A549 (cell line): ENCODE results near the gene ACP4. TPM values are rescaled to one million over a fixed set of nuclear protein-coding genes. Genes with fewer than 3 reads are reported as not detected.

Source experiments
- ATAC-seq, 2 experiments: fragments of 200-7000 bp in 1 of 2; fragments of >200 bp in 1 of 2; cut with Nextera tagmentation in 1 of 2; cut with Tn5 transposase in 1 of 2; 3 replicates each; pipeline versions ENCODE4 v1.8.0 to v1.9.1; 2018 to 2020; ENCODE audit warnings: mild to moderate bottlenecking in 1 of 2, moderate library complexity in 1 of 2
- CTCF ChIA-PET: fragments of 300-600 bp; sonication (Branson Sonifier 250); formaldehyde crosslinking; extraction: SDS; loops from one replicate; lab custom pipeline; 2021; ENCODE audit warnings: antibody characterized with exemption, inconsistent platforms; lab: Yijun Ruan, JAX
- POLR2A ChIA-PET: fragments of 350-600 bp; formaldehyde crosslinking; extraction: SDS; loops from one replicate; lab custom pipeline; 2021; ENCODE audit warnings: antibody characterized with exemption, inconsistent platforms; lab: Yijun Ruan, JAX
- DNase-seq, 2 experiments: peaks; one replicate each; pipeline versions ENCODE4 v3.0.0 to v3.0.0-alpha.2; 2011 to 2016; ENCODE audit warnings: low read depth in 1 of 2, low spot score in 1 of 2
- FAIRE-seq: peaks from 2 replicates; lab custom pipeline; 2011; peaks lifted over from hg19 to GRCh38; lab: Jason Lieb, UNC
- H3K27ac ChIP-seq, 2 experiments: fragments of >200 bp; sonication (Bioruptor Twin); formaldehyde crosslinking; 3 replicates each; pipeline ENCODE4 v1.5.1; 2016 to 2017
- H3K4me1 ChIP-seq: fragments of >200 bp; sonication (Bioruptor Twin); formaldehyde crosslinking; 3 replicates; pipeline ENCODE4 v1.6.1; 2016
- H3K4me2 ChIP-seq: fragments of >200 bp; sonication (Bioruptor Twin); formaldehyde crosslinking; 3 replicates; pipeline ENCODE4 v1.6.1; 2016
- H3K4me3 ChIP-seq: fragments of >200 bp; sonication (Bioruptor Twin); formaldehyde crosslinking; 3 replicates; pipeline ENCODE4 v1.5.1; 2016
- H3K9me3 ChIP-seq: fragments of >200 bp; sonication (Bioruptor Twin); formaldehyde crosslinking; 3 replicates; pipeline ENCODE4 v1.6.1; 2016
- BCL3 ChIP-seq: fragments of >200 bp; sonication (Bioruptor Twin); formaldehyde crosslinking; IDR thresholded peaks from 3 replicates; pipeline ENCODE4 v1.6.1; 2016
- BHLHE40 ChIP-seq: IDR thresholded peaks from 2 replicates; pipeline ENCODE4 v1.6.1; 2012; ENCODE audit warnings: low read depth, low read length, inconsistent platforms
- CHD2 ChIP-seq: fragments of 150-350 bp; IDR thresholded peaks from 2 replicates; pipeline ENCODE4 v1.6.1; 2014; ENCODE audit warnings: low read length; ENCODE audit not compliant: partially characterized antibody
- CHD4 ChIP-seq: fragments of 200-600 bp; sonication (generic); IDR thresholded peaks from 2 replicates; pipeline ENCODE4 v1.6.1; 2016; ENCODE audit warnings: antibody characterized with exemption, mild to moderate bottlenecking, borderline replicate concordance
- ESRRA ChIP-seq: fragments of 150-350 bp; IDR thresholded peaks from 2 replicates; pipeline ENCODE4 v1.6.1; 2014; ENCODE audit warnings: mild to moderate bottlenecking, low read length, borderline replicate concordance
- FOSB ChIP-seq: fragments of 250-450 bp; sonication (Bioruptor Pico); IDR thresholded peaks from 2 replicates; pipeline ENCODE4 v1.5.0; 2020; ENCODE audit warnings: mild to moderate bottlenecking, moderate library complexity
- FOSL2 ChIP-seq, 2 experiments: fragments of 450-650 bp in 1 of 2; fragments of >200 bp in 1 of 2; sonication (Bioruptor Twin) in 1 of 2; formaldehyde crosslinking; IDR thresholded peaks; 2 replicates each; pipeline versions ENCODE4 v1.5.0 to v1.6.1; 2016 to 2020; ENCODE audit warnings: mild to moderate bottlenecking in 1 of 2, moderate library complexity in 1 of 2
- HMGXB4 ChIP-seq: fragments of 250-450 bp; sonication (Bioruptor Pico); IDR thresholded peaks from 2 replicates; pipeline ENCODE4 v1.5.0; 2021; ENCODE audit warnings: mild to moderate bottlenecking, moderate library complexity, borderline replicate concordance
- JUNB ChIP-seq: fragments of >200 bp; sonication (Bioruptor Twin); formaldehyde crosslinking; IDR thresholded peaks from 2 replicates; pipeline ENCODE4 v1.6.1; 2016
- KDM5A ChIP-seq: fragments of 200-600 bp; sonication (generic); IDR thresholded peaks from 2 replicates; pipeline ENCODE4 v1.6.1; 2016; ENCODE audit warnings: antibody characterized with exemption, mild to moderate bottlenecking
- MYC ChIP-seq: IDR thresholded peaks from 2 replicates; pipeline ENCODE4 v1.6.1; 2012; ENCODE audit warnings: mild to moderate bottlenecking, inconsistent platforms, low read length, improper control_type of control experiment, borderline replicate concordance
- NPAS2 ChIP-seq: fragments of 250-450 bp; sonication (Bioruptor Pico); IDR thresholded peaks from 2 replicates; pipeline ENCODE4 v1.8.0; 2022; ENCODE audit warnings: mild to moderate bottlenecking, moderate library complexity, borderline replicate concordance
- NR3C1 ChIP-seq: fragments of >200 bp; sonication (Bioruptor Twin); formaldehyde crosslinking; IDR thresholded peaks from 3 replicates; pipeline ENCODE4 v1.6.1; 2017
- POLR2AphosphoS2 ChIP-seq: conservative IDR thresholded peaks from 2 replicates; pipeline ENCODE4 v1.6.1; 2012; ENCODE audit warnings: low read length, improper control_type of control experiment, inconsistent platforms
- RARB ChIP-seq: fragments of 250-450 bp; sonication (Bioruptor Pico); IDR thresholded peaks from 2 replicates; pipeline ENCODE4 v1.8.0; 2021; ENCODE audit warnings: mild to moderate bottlenecking, moderate library complexity
- RCOR1 ChIP-seq: fragments of 150-350 bp; IDR thresholded peaks from 2 replicates; pipeline ENCODE4 v1.6.1; 2014; ENCODE audit warnings: antibody characterized with exemption, low read length, low read depth
- TFCP2L1 ChIP-seq: fragments of 250-450 bp; sonication (Bioruptor Pico); IDR thresholded peaks from 2 replicates; pipeline ENCODE4 v1.5.0; 2021; ENCODE audit warnings: mild to moderate bottlenecking
- ZC3H11A ChIP-seq: fragments of 450-650 bp; IDR thresholded peaks from 2 replicates; pipeline ENCODE4 v1.6.1; 2014; ENCODE audit warnings: antibody characterized with exemption, mild to moderate bottlenecking
- WGBS: methylation state at CpG from one replicate; pipeline ENCODE4 v1.1.6; 2017; ENCODE audit errors: missing lambda C conversion rate; 5-methylcytosine and 5-hydroxymethylcytosine counted together
- polyA plus RNA-seq, 4 experiments: library from polyadenylated mRNA; depleted of rRNA in 3 of 4; stranded (reverse); fragments of >200 nt; fragmentation: RNase III in 1 of 4; extraction: RNeasy Plus Mini Kit Qiagen cat#74134 plus additional on column Dnase treatment in 1 of 4; gene quantifications; 2 replicates in 3 of 4; 3 replicates in 1 of 4; pipeline ENCODE4 v1.2.3, GENCODE V29; 2011 to 2017
- TF ChIP-seq, protein P1 (sequence below): fragments of >200 bp; sonication (Bioruptor Twin); formaldehyde crosslinking; IDR thresholded peaks from 3 replicates; pipeline ENCODE4 v1.5.1; 2016

Gene ACP4
- polyA plus RNA-seq, 2 of the 4 experiments (the other 2 are of a cell fraction), result not detected

DNA sequence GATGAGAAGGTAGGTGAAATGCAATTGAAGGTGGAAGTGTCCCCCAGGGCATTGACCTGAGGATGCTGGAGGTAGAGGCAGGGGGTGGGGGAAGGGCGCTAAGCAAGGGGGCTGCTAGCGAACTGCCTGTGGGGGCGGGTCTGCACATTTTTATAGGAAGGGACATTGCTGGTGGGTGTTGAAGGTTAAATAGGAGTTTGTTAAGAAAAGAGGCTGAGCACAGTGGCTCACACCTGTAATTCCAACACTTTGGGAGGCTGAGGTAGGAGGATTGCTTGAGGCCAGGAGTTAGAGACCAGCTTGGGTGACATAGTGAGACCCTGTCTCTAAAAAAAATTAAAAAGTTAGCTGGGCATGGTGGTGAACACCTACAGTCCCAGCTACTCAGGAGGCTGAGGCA, 5.5 kb upstream of the ACP4 start:
- DNase-seq (no peak), ATAC-seq (no peak), FAIRE-seq (no peak)
- Histone ChIP-seq H3K4me1 (peaks cover 7% of the 10 kb centered on the region; the same call in 2 of the 3 replicates), H3K9me3 (no peaks in the 10 kb centered on the region), H3K4me3 (no peak overlapping the region), H3K27ac (no peak overlapping the region), H3K4me2 (no peak overlapping the region)
- POLR2A ChIA-PET, result interaction anchor here (1.7 to 2.2 kb wide), 2 partner anchors 20 to 60 kb away, joined by 4 to 10 read pairs; no protein-coding TSS in a partner anchor
- CTCF ChIA-PET, result interaction anchor here (0.7 to 14.0 kb wide), 24 partner anchors 8 to 433 kb away, joined by 3 to 272 read pairs (median 6); partner anchors contain the start of genes CLEC11A, NAPSA and SHANK1
- 62% methylated on average over 3 of the region's 3 CpGs for WGBS
- TF ChIP-seq CHD4 (no peak), RARB (CRISPR knock-in tag) (no peak), POLR2AphosphoS2 (no peak), KDM5A (no peak), BCL3 (no peak), NPAS2 (no peak), HMGXB4 (CRISPR knock-in tag) (no peak), JUNB (no peak), FOSB (no peak), TFCP2L1 (CRISPR knock-in tag) (no peak)
- TF ChIP-seq, protein P1, sequence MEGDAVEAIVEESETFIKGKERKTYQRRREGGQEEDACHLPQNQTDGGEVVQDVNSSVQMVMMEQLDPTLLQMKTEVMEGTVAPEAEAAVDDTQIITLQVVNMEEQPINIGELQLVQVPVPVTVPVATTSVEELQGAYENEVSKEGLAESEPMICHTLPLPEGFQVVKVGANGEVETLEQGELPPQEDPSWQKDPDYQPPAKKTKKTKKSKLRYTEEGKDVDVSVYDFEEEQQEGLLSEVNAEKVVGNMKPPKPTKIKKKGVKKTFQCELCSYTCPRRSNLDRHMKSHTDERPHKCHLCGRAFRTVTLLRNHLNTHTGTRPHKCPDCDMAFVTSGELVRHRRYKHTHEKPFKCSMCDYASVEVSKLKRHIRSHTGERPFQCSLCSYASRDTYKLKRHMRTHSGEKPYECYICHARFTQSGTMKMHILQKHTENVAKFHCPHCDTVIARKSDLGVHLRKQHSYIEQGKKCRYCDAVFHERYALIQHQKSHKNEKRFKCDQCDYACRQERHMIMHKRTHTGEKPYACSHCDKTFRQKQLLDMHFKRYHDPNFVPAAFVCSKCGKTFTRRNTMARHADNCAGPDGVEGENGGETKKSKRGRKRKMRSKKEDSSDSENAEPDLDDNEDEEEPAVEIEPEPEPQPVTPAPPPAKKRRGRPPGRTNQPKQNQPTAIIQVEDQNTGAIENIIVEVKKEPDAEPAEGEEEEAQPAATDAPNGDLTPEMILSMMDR, result no peak
- TF ChIP-seq, all 56 proteins: peak for 0

DNA sequence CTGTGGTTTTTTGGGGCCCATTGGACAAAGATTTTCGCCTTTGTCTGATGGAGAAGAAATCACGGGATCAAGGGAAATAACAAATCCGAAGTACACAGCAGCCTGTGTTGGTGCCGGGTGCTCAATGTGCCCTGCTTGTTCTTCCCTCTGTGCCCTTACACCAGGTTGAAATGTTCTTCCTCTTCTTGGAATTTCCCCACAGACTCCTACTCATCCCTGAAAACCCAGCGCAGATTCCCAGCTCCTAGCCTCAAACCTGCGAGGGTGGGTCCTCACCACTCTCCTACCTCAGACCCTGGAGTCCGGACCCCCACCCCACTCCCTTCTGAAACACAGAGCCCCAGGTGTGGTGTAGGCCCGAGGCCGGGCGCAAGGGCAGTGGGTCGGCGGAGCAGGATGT, 4.9 kb upstream of the ACP4 start:
- CTCF ChIA-PET, result interaction anchor here (1.1 to 14.0 kb wide), 8 partner anchors 9 to 249 kb away, joined by 3 to 272 read pairs (median 77); partner anchors contain the start of genes CLEC11A and SHANK1
- Histone ChIP-seq H3K4me2 (no peak overlapping the region), H3K9me3 (no peaks in the 10 kb centered on the region), H3K4me1 (peaks cover 7% of the 10 kb centered on the region; the same call in 2 of the 3 replicates), H3K27ac (no peak overlapping the region), H3K4me3 (no peak overlapping the region)
- WGBS, result 60% methylated on average over 12 of the region's 12 CpGs
- POLR2A ChIA-PET, result interaction anchor here (1.7 kb wide), 1 partner anchor 19 kb away, joined by 4 read pairs; no protein-coding TSS in a partner anchor
- TF ChIP-seq BHLHE40 (no peak), RARB (CRISPR knock-in tag) (no peak)
- DNase-seq, result no peak
- no peak for ATAC-seq
- FAIRE-seq, result no peak

- no peaks in the 10 kb centered on the region for H3K9me3 ChIP-seq
- no peak for ATAC-seq
- H3K4me1 ChIP-seq, result peaks cover 9% of the 10 kb centered on the region; the same call in 2 of the 3 replicates
- ChIA-PET CTCF (interaction anchor here (1.0 to 11.9 kb wide), 6 partner anchors 10 to 253 kb away, joined by 3 to 121 read pairs (median 6); no protein-coding TSS in a partner anchor), POLR2A (no interaction called here)
- no peak for FAIRE-seq
- no peak overlapping the region for H3K4me2 ChIP-seq
- no peak for DNase-seq
- no peak for TF ChIP-seq ZC3H11A
- 0 out of 2 replicates have a peak, but pooled peaks have one; percentile 46 for TF ChIP-seq RCOR1
- TF ChIP-seq MYC, result no peak
- TF ChIP-seq NR3C1, result no peak
- no peak for TF ChIP-seq FOSL2 (IDR thresholded peaks at IDR 0.05)
- TF ChIP-seq FOSL2 (CRISPR knock-in tag; IDR thresholded peaks at IDR 0.05), result 0 out of 2 replicates have a peak, but pooled peaks have one; percentile 12
- TF ChIP-seq RARB (CRISPR knock-in tag), result peak; percentile 52; the same call in 1 of the 2 replicates
- peak; percentile 93 for TF ChIP-seq ESRRA
- peak; percentile 79; the same call in 1 of the 2 replicates for TF ChIP-seq POLR2AphosphoS2
- TF ChIP-seq CHD2, result peak; percentile 19
- H3K27ac ChIP-seq, result no peak overlapping the region
- no peak overlapping the region for H3K4me3 ChIP-seq
- 86% methylated on average over 6 of the region's 6 CpGs for WGBS
Observed at GRCh38 chr19:50790922-50791467, 780 bp downstream of the ACP4 start.
